Prostate gland (tissue), 2 donors: ENCODE data around the gene PAX8.

Source experiments
- POLR2A ChIP-seq: fragments of 450-650 bp; IDR thresholded peaks from one replicate; pipeline ENCODE4 v1.6.1; 2016; ENCODE audit warnings: antibody characterized with exemption, mild to moderate bottlenecking
- POLR2AphosphoS5 ChIP-seq: sonication (generic); formaldehyde crosslinking; IDR thresholded peaks from one replicate; pipeline ENCODE4 v1.6.1; 2017; ENCODE audit warnings: antibody characterized with exemption
- TF ChIP-seq, protein P1 (sequence below), 4 experiments: fragments of 200-600 bp in 2 of 4; fragments of 450-650 bp in 2 of 4; sonication (generic) in 2 of 4; IDR thresholded peaks; 1 replicate in 3 of 4; 2 replicates in 1 of 4; pipeline ENCODE4 v1.5.1; 2016 to 2019; ENCODE audit warnings: antibody characterized with exemption in 4 of 4, mild to moderate bottlenecking in 2 of 4, moderate library complexity in 2 of 4

DNA sequence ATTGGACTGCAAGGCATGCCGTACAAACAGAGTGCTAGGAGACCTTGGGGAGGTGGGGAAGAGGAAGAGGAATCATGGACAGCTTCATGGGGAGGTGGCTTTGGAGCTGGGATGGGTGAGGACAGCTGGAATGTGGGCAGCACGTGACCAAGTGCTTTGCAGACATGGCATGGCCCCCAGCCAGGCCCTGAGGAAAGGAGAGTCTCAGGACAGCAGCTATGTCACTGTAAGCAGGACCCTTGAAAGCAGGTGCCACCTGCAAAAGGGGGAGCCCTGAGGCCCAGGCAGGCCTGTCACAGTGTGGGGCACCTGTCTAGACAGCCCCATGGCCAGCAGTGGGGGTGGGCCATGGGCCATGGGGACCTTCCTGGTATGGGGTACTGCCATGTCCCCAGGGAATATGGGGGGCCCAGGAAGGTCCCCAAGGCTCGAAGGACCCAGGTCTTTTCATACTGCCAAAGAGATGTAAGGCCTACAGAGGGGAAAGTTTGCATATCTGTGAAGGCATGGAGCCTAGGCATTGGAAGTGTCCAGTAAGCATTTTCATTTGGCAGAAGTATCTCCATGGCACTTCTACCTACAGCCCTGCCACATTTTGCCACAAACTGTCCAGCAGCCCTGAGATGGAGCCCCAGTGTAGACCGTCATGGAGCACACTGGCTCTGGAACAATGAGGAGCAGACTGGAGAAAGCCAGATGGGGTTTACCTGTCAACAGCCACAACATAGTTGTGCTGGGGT is 9.9 kb downstream of the PAX8 start:
- TF ChIP-seq, protein P1, sequence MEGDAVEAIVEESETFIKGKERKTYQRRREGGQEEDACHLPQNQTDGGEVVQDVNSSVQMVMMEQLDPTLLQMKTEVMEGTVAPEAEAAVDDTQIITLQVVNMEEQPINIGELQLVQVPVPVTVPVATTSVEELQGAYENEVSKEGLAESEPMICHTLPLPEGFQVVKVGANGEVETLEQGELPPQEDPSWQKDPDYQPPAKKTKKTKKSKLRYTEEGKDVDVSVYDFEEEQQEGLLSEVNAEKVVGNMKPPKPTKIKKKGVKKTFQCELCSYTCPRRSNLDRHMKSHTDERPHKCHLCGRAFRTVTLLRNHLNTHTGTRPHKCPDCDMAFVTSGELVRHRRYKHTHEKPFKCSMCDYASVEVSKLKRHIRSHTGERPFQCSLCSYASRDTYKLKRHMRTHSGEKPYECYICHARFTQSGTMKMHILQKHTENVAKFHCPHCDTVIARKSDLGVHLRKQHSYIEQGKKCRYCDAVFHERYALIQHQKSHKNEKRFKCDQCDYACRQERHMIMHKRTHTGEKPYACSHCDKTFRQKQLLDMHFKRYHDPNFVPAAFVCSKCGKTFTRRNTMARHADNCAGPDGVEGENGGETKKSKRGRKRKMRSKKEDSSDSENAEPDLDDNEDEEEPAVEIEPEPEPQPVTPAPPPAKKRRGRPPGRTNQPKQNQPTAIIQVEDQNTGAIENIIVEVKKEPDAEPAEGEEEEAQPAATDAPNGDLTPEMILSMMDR (IDR thresholded peaks at IDR 0.05): no peak
- TF ChIP-seq POLR2A (no peak), POLR2AphosphoS5 (no peak)
